KMS-11 (cell line): ENCODE results near the gene CMIP.

Experiments used
- H2AFZ ChIP-seq: fragments of 200-600 bp; sonication (generic); 2 replicates; pipeline ENCODE4 v1.6.1; 2016; ENCODE audit warnings: antibody characterized with exemption, mixed run types, low read depth
- H3K27ac ChIP-seq: fragments of 200-600 bp; sonication (generic); 2 replicates; pipeline ENCODE4 v1.6.1; 2016; ENCODE audit warnings: mild to moderate bottlenecking, mixed run types
- H3K27me3 ChIP-seq: fragments of 200-600 bp; sonication (generic); 2 replicates; pipeline ENCODE4 v1.6.1; 2017; ENCODE audit warnings: mild to moderate bottlenecking, low read depth, mixed run types, moderate library complexity; ENCODE audit not compliant: insufficient read depth
- H3K36me3 ChIP-seq: fragments of 200-600 bp; sonication (generic); 2 replicates; pipeline ENCODE4 v1.6.1; 2017; ENCODE audit warnings: mild to moderate bottlenecking, mixed run types; ENCODE audit not compliant: insufficient read depth
- H3K4me1 ChIP-seq: fragments of 200-600 bp; sonication (generic); 2 replicates; pipeline ENCODE4 v1.6.1; 2016; ENCODE audit warnings: mild to moderate bottlenecking, low read depth, mixed run types; ENCODE audit not compliant: poor library complexity, severe bottlenecking
- H3K4me2 ChIP-seq: fragments of 200-600 bp; sonication (generic); 2 replicates; pipeline ENCODE4 v1.7.0; 2016; ENCODE audit warnings: mild to moderate bottlenecking, mixed run types
- H3K4me3 ChIP-seq: fragments of 200-600 bp; sonication (generic); IDR thresholded peaks from 2 replicates; pipeline ENCODE4 v1.6.1; 2017; ENCODE audit warnings: low read depth, low read length, mixed read lengths; ENCODE audit not compliant: insufficient read depth
- H3K79me2 ChIP-seq: fragments of 200-600 bp; sonication (generic); 2 replicates; pipeline ENCODE4 v1.6.1; 2016; ENCODE audit warnings: low read depth, mixed run types; ENCODE audit not compliant: insufficient read depth
- H3K9ac ChIP-seq: fragments of 200-600 bp; sonication (generic); 2 replicates; pipeline ENCODE4 v1.6.1; 2016; ENCODE audit warnings: mild to moderate bottlenecking, mixed run types
- H4K20me1 ChIP-seq: fragments of 200-600 bp; sonication (generic); 2 replicates; pipeline ENCODE4 v1.6.1; 2016; ENCODE audit warnings: mild to moderate bottlenecking, mixed run types; ENCODE audit not compliant: insufficient read depth
- CTCF ChIP-seq: fragments of 200-600 bp; sonication (generic); conservative IDR thresholded peaks from 2 replicates; pipeline ENCODE4 v1.6.1; 2017; ENCODE audit warnings: low read depth, mild to moderate bottlenecking, antibody characterized with exemption, low read length, moderate library complexity, mixed read lengths

CMIP gene

GRCh38 chr16:81527477-81528178 lies 83.0 kb downstream of the CMIP start:
- TF ChIP-seq CTCF = no peak
- H3K27me3 ChIP-seq = no peaks in the 10 kb centered on the region
- peaks cover 94% of the 10 kb centered on the region for H3K79me2 ChIP-seq
- no peak overlapping the region for H2AFZ ChIP-seq
- no peak overlapping the region for H3K4me3 ChIP-seq
- H3K27ac ChIP-seq = no peak overlapping the region
- no peaks in the 10 kb centered on the region for H3K4me1 ChIP-seq
- no peak overlapping the region for H3K9ac ChIP-seq
- H3K36me3 ChIP-seq = no peaks in the 10 kb centered on the region
- peaks cover 12% of the 10 kb centered on the region; the same call in 1 of the 2 replicates for H4K20me1 ChIP-seq
- H3K4me2 ChIP-seq = no peak overlapping the region

GRCh38 chr16:81528256-81528655 lies 83.6 kb downstream of the CMIP start:
- Histone ChIP-seq H4K20me1 (peaks cover 12% of the 10 kb centered on the region; the same call in 1 of the 2 replicates), H3K9ac (no peak overlapping the region), H3K4me3 (no peak overlapping the region), H3K27me3 (no peaks in the 10 kb centered on the region), H2AFZ (no peak overlapping the region), H3K79me2 (peaks cover 94% of the 10 kb centered on the region), H3K4me1 (no peaks in the 10 kb centered on the region), H3K36me3 (no peaks in the 10 kb centered on the region), H3K27ac (no peak overlapping the region), H3K4me2 (no peak overlapping the region)
- no peak for TF ChIP-seq CTCF

- Histone ChIP-seq H3K36me3 (no peaks in the 10 kb centered on the region), H4K20me1 (peaks cover 12% of the 10 kb centered on the region; the same call in 1 of the 2 replicates), H3K4me1 (peaks cover 7% of the 10 kb centered on the region), H3K4me2 (no peak overlapping the region), H3K27ac (no peak overlapping the region), H3K4me3 (no peak overlapping the region), H2AFZ (no peak overlapping the region), H3K79me2 (peaks cover 96% of the 10 kb centered on the region), H3K9ac (no peak overlapping the region), H3K27me3 (no peaks in the 10 kb centered on the region)
- TF ChIP-seq CTCF = no peak
These were observed 85.7 kb downstream of the CMIP start for GRCh38 chr16:81530296-81530721.

GRCh38 chr16:81530814-81531213 lies 86.2 kb downstream of the CMIP start:
- no peak overlapping the region for H3K4me3 ChIP-seq
- peaks cover 96% of the 10 kb centered on the region for H3K79me2 ChIP-seq
- TF ChIP-seq CTCF = no peak
- H2AFZ ChIP-seq = no peak overlapping the region
- H3K4me2 ChIP-seq = no peak overlapping the region
- no peak overlapping the region for H3K27ac ChIP-seq
- no peaks in the 10 kb centered on the region for H3K36me3 ChIP-seq
- no peak overlapping the region for H3K9ac ChIP-seq
- H4K20me1 ChIP-seq = peaks cover 12% of the 10 kb centered on the region; the same call in 1 of the 2 replicates
- H3K4me1 ChIP-seq = peaks cover 7% of the 10 kb centered on the region
- no peaks in the 10 kb centered on the region for H3K27me3 ChIP-seq
